WTC11 (cell line): ENCODE measurements around the gene ZMIZ1. TPM values are rescaled to one million over a fixed set of nuclear protein-coding genes. Genes with fewer than 3 reads are reported as not detected.

Source experiments
- ATAC-seq: fragments of 200-7000 bp; cut with Tn5 transposase; 2 replicates; pipeline ENCODE4 v1.10.0; 2021; ENCODE audit warnings: mild to moderate bottlenecking, moderate library complexity
- CTCF ChIA-PET: fragments of 300-600 bp; sonication (Branson Sonifier 250); formaldehyde crosslinking; loops from one replicate; lab custom pipeline; 2021; ENCODE audit warnings: antibody characterized with exemption; lab: Charles Lee
- POLR2A ChIA-PET: fragments of 350-600 bp; sonication (Branson Sonifier 250); formaldehyde crosslinking; loops from one replicate; lab custom pipeline; 2021; ENCODE audit warnings: antibody characterized with exemption; lab: Charles Lee
- DNase-seq: peaks from one replicate; pipeline ENCODE4 v3.0.0; 2021; ENCODE audit warnings: low spot score
- H3K27ac Mint-ChIP-seq: 2 replicates; pipeline ENCODE4 v1.8.0; 2021; ENCODE audit warnings: mixed read lengths
- H3K27me3 Mint-ChIP-seq: 2 replicates; pipeline ENCODE4 v1.8.0; 2021; ENCODE audit warnings: low read depth, mild to moderate bottlenecking, moderate library complexity, mixed read lengths
- H3K36me3 Mint-ChIP-seq: 2 replicates; pipeline ENCODE4 v1.8.0; 2021; ENCODE audit warnings: mixed read lengths
- H3K4me1 Mint-ChIP-seq: 2 replicates; pipeline ENCODE4 v1.8.0; 2022; ENCODE audit warnings: mixed read lengths
- H3K4me3 Mint-ChIP-seq: 2 replicates; pipeline ENCODE4 v1.8.0; 2021; ENCODE audit warnings: mild to moderate bottlenecking, moderate library complexity, mixed read lengths
- H3K9me3 Mint-ChIP-seq: 2 replicates; pipeline ENCODE4 v1.8.0; 2021; ENCODE audit warnings: mixed read lengths
- AR ChIP-seq: fragments of 250-450 bp; sonication (Bioruptor Pico); IDR thresholded peaks from 2 replicates; pipeline ENCODE4 v1.9.0; 2021; ENCODE audit warnings: mild to moderate bottlenecking
- ATF1 ChIP-seq: sonication (generic); formaldehyde crosslinking; IDR thresholded peaks from 2 replicates; pipeline ENCODE4 v1.8.1; 2023; ENCODE audit warnings: mild to moderate bottlenecking, moderate library complexity, missing genetic modification reagents
- ATF2 ChIP-seq: sonication (generic); formaldehyde crosslinking; IDR thresholded peaks from 2 replicates; pipeline ENCODE4 v1.8.1; 2022; ENCODE audit warnings: low read depth, missing genetic modification reagents, borderline replicate concordance
- CTCF ChIP-seq: fragments of 200-600 bp; IDR thresholded peaks from 2 replicates; pipeline ENCODE4 v1.8.0; 2022; ENCODE audit warnings: antibody characterized with exemption
- ESRRA ChIP-seq: sonication (generic); formaldehyde crosslinking; IDR thresholded peaks from 2 replicates; pipeline ENCODE4 v1.8.1; 2022; ENCODE audit warnings: mild to moderate bottlenecking, missing genetic modification reagents, borderline replicate concordance
- FOXJ3 ChIP-seq: sonication (generic); formaldehyde crosslinking; IDR thresholded peaks from 2 replicates; pipeline ENCODE4 v1.9.0; 2021; ENCODE audit warnings: missing genetic modification reagents, mild to moderate bottlenecking, borderline replicate concordance
- FOXK1 ChIP-seq: sonication (generic); formaldehyde crosslinking; IDR thresholded peaks from 2 replicates; pipeline ENCODE4 v1.8.0; 2022; ENCODE audit warnings: mild to moderate bottlenecking, moderate library complexity, missing genetic modification reagents
- GABPB1 ChIP-seq: sonication (generic); formaldehyde crosslinking; IDR thresholded peaks from 2 replicates; pipeline ENCODE4 v1.8.1; 2023; ENCODE audit warnings: mild to moderate bottlenecking, missing genetic modification reagents
- IRF1 ChIP-seq: sonication (generic); formaldehyde crosslinking; IDR thresholded peaks from 2 replicates; pipeline ENCODE4 v1.8.0; 2023; ENCODE audit warnings: missing genetic modification reagents
- JAZF1 ChIP-seq: fragments of 250-450 bp; sonication (Bioruptor Pico); IDR thresholded peaks from 2 replicates; pipeline ENCODE4 v1.9.0; 2021; ENCODE audit warnings: moderate library complexity, mild to moderate bottlenecking, inconsistent platforms
- MLX ChIP-seq: sonication (generic); formaldehyde crosslinking; IDR thresholded peaks from 2 replicates; pipeline ENCODE4 v1.8.1; 2023; ENCODE audit warnings: mild to moderate bottlenecking, missing genetic modification reagents, moderate library complexity
- NFATC4 ChIP-seq: fragments of 250-450 bp; sonication (Bioruptor Pico); IDR thresholded peaks from 2 replicates; pipeline ENCODE4 v1.9.0; 2021; ENCODE audit warnings: mild to moderate bottlenecking
- OVOL2 ChIP-seq: fragments of 250-450 bp; sonication (Bioruptor Pico); IDR thresholded peaks from 2 replicates; pipeline ENCODE4 v1.9.0; 2021; ENCODE audit warnings: mild to moderate bottlenecking, borderline replicate concordance
- ZNF121 ChIP-seq: sonication (generic); formaldehyde crosslinking; IDR thresholded peaks from 2 replicates; pipeline ENCODE4 v1.8.0; 2023; ENCODE audit warnings: missing genetic modification reagents
- ZNF219 ChIP-seq: sonication (generic); formaldehyde crosslinking; IDR thresholded peaks from 2 replicates; pipeline ENCODE4 v1.8.0; 2023; ENCODE audit warnings: missing genetic modification reagents, mild to moderate bottlenecking, borderline replicate concordance
- ZNF425 ChIP-seq: fragments of 250-450 bp; sonication (Bioruptor Pico); conservative IDR thresholded peaks from 2 replicates; pipeline ENCODE4 v1.9.0; 2021; ENCODE audit warnings: mild to moderate bottlenecking
- ZNF532 ChIP-seq: fragments of 250-450 bp; sonication (Bioruptor Pico); IDR thresholded peaks from 2 replicates; pipeline ENCODE4 v1.9.0; 2021; ENCODE audit warnings: mild to moderate bottlenecking, borderline replicate concordance
- total RNA-seq: library from RNA; stranded (reverse); gene quantifications from 3 replicates; pipeline ENCODE4 v1.2.3, GENCODE V29; 2021

The ZMIZ1 gene
- total RNA-seq, 1 experiment from 2014 or later: 44.4 TPM

GRCh38 chr10:79201706-79202105 is 132.9 kb downstream of the ZMIZ1 start:
- CTCF ChIA-PET: interaction anchor here (0.7 to 1.8 kb wide), 13 partner anchors 19 to 883 kb away, joined by 3 to 11 read pairs (median 4); no protein-coding TSS in a partner anchor
- H3K27ac Mint-ChIP-seq: no peak overlapping the region
- TF ChIP-seq ZNF121 (CRISPR knock-in tag) (peak; percentile 34; the same call in 1 of the 2 replicates), AR (CRISPR knock-in tag) (no peak)
- no peak overlapping the region for H3K4me3 Mint-ChIP-seq
- POLR2A ChIA-PET: interaction anchor here (0.7 kb wide), 1 partner anchor 992 kb away, joined by 4 read pairs; no protein-coding TSS in a partner anchor
- peaks cover 2% of the 10 kb centered on the region; the same call in 1 of the 2 replicates for H3K36me3 Mint-ChIP-seq
- 0 out of 2 replicates have a peak, but pooled peaks cover 4% of the 10 kb centered on the region for H3K4me1 Mint-ChIP-seq
- no peaks in the 10 kb centered on the region for H3K9me3 Mint-ChIP-seq
- DNase-seq (no peak), ATAC-seq (no peak)
- no peaks in the 10 kb centered on the region for H3K27me3 Mint-ChIP-seq

GRCh38 chr10:79202188-79203013 is 133.6 kb downstream of the ZMIZ1 start:
- DNase-seq (peak; percentile 73), ATAC-seq (peak; percentile 71)
- ChIA-PET CTCF (interaction anchor here (0.6 to 1.8 kb wide), 38 partner anchors 9 to 993 kb away, joined by 3 to 11 read pairs (median 3); no protein-coding TSS in a partner anchor), POLR2A (interaction anchor here (0.6 to 0.7 kb wide), 2 partner anchors 13 to 993 kb away, joined by 4 read pairs; no protein-coding TSS in a partner anchor)
- Mint-ChIP-seq H3K27me3 (no peaks in the 10 kb centered on the region), H3K27ac (no peak overlapping the region), H3K36me3 (peaks cover 2% of the 10 kb centered on the region; the same call in 1 of the 2 replicates), H3K9me3 (no peaks in the 10 kb centered on the region), H3K4me1 (no peaks in the 10 kb centered on the region), H3K4me3 (no peak overlapping the region)
- TF ChIP-seq ATF2 (CRISPR knock-in tag) (no peak), JAZF1 (CRISPR knock-in tag) (no peak), FOXJ3 (CRISPR knock-in tag) (no peak), ESRRA (no peak), IRF1 (CRISPR knock-in tag) (no peak), ZNF425 (no peak), OVOL2 (CRISPR knock-in tag) (no peak), ZNF532 (CRISPR knock-in tag) (no peak), FOXK1 (no peak), MLX (CRISPR knock-in tag) (no peak), ZNF219 (CRISPR knock-in tag) (no peak), CTCF (peak; percentile 58), ATF1 (CRISPR knock-in tag) (no peak), GABPB1 (CRISPR knock-in tag) (no peak), NFATC4 (CRISPR knock-in tag) (no peak)
